Cardiac muscle cell (in vitro differentiated cells and primary cell): ENCODE data around the gene POU6F2. TPM values are rescaled to one million over a fixed set of nuclear protein-coding genes. Genes with fewer than 3 reads are reported as not detected.

Source experiments
- DNase-seq, 2 donors: peaks; one replicate each; pipeline versions ENCODE4 v3.0.0 to v3.0.0-alpha.2; 2010 to 2017; ENCODE audit warnings: low read depth in 1 of 2, low spot score in 1 of 2
- H3K27ac ChIP-seq: fragments of 200-600 bp; sonication (generic); 2 replicates; pipeline ENCODE4 v1.5.1; 2016
- H3K27me3 ChIP-seq: fragments of 200-600 bp; sonication (generic); 2 replicates; pipeline ENCODE4 v1.6.0; 2016; ENCODE audit warnings: control low read depth
- H3K36me3 ChIP-seq: fragments of 200-600 bp; sonication (generic); 2 replicates; pipeline ENCODE4 v1.5.1; 2016; ENCODE audit warnings: control low read depth
- H3K4me1 ChIP-seq: fragments of 200-600 bp; sonication (generic); 2 replicates; pipeline ENCODE4 v1.8.1; 2017; ENCODE audit warnings: low read depth, mild to moderate bottlenecking, mixed run types
- H3K4me3 ChIP-seq: fragments of 200-600 bp; sonication (generic); 2 replicates; pipeline ENCODE4 v1.5.1; 2016; ENCODE audit warnings: mild to moderate bottlenecking
- H3K9me3 ChIP-seq: fragments of 200-600 bp; sonication (generic); 2 replicates; pipeline ENCODE4 v1.5.1; 2017; ENCODE audit warnings: low read depth, mild to moderate bottlenecking, control low read depth
- CTCF ChIP-seq: IDR thresholded peaks from 2 replicates; pipeline ENCODE4 v1.5.1; 2012; ENCODE audit warnings: low read depth, mild to moderate bottlenecking, low read length
- polyA plus RNA-seq: library from polyadenylated mRNA; unstranded; fragments of >200 nt; fragmentation: Nextera tagmentation; extraction: Ambion mirVana; gene quantifications from 2 replicates; pipeline ENCODE4 v1.2.1, GENCODE V29; 2016
- total RNA-seq: library from RNA; depleted of rRNA; stranded (reverse); fragments of >200 nt; gene quantifications from 2 replicates; pipeline ENCODE4 v1.2.3, GENCODE V29; 2016

POU6F2 gene
- total and polyA plus RNA-seq, 2 experiments from 2014 or later, result 1.7 to 3.6 TPM

GRCh38 chr7:39128287-39128843 is 150.7 kb downstream of the POU6F2 start:
- no peak for TF ChIP-seq CTCF
- no peak overlapping the region for H3K27ac ChIP-seq
- H3K9me3 ChIP-seq, result no peaks in the 10 kb centered on the region
- H3K27me3 ChIP-seq, result no peaks in the 10 kb centered on the region
- H3K36me3 ChIP-seq, result no peaks in the 10 kb centered on the region
- DNase-seq, result no peak
- no peak overlapping the region for H3K4me3 ChIP-seq
- H3K4me1 ChIP-seq, result no peaks in the 10 kb centered on the region

GRCh38 chr7:39130274-39130673 is 152.6 kb downstream of the POU6F2 start:
- no peak overlapping the region for H3K4me3 ChIP-seq

GRCh38 chr7:39130857-39131526 is 153.3 kb downstream of the POU6F2 start:
- no peaks in the 10 kb centered on the region for H3K9me3 ChIP-seq
- no peaks in the 10 kb centered on the region for H3K27me3 ChIP-seq
- no peaks in the 10 kb centered on the region for H3K36me3 ChIP-seq
- H3K27ac ChIP-seq, result no peak overlapping the region
- H3K4me3 ChIP-seq, result no peak overlapping the region
- no peaks in the 10 kb centered on the region for H3K4me1 ChIP-seq
- no peak for TF ChIP-seq CTCF
- DNase-seq, result no peak

More at GRCh38 chr7:39130274-39130673, 152.6 kb downstream of the POU6F2 start:
- no peaks in the 10 kb centered on the region for H3K36me3 ChIP-seq
- DNase-seq, result no peak
- no peaks in the 10 kb centered on the region for H3K9me3 ChIP-seq
- no peaks in the 10 kb centered on the region for H3K27me3 ChIP-seq
- no peak overlapping the region for H3K27ac ChIP-seq
- H3K4me1 ChIP-seq, result no peaks in the 10 kb centered on the region
- TF ChIP-seq CTCF, result no peak

GRCh38 chr7:39132306-39132705 is 154.6 kb downstream of the POU6F2 start:
- no peaks in the 10 kb centered on the region for H3K4me1 ChIP-seq
- TF ChIP-seq CTCF, result no peak
- H3K27me3 ChIP-seq, result no peaks in the 10 kb centered on the region
- no peak for DNase-seq
- H3K27ac ChIP-seq, result no peak overlapping the region
- H3K9me3 ChIP-seq, result no peaks in the 10 kb centered on the region
- H3K36me3 ChIP-seq, result no peaks in the 10 kb centered on the region
- no peak overlapping the region for H3K4me3 ChIP-seq

GRCh38 chr7:39133088-39133487 is 155.4 kb downstream of the POU6F2 start:
- no peak overlapping the region for H3K4me3 ChIP-seq
- no peak for TF ChIP-seq CTCF
- no peaks in the 10 kb centered on the region for H3K9me3 ChIP-seq
- no peaks in the 10 kb centered on the region for H3K36me3 ChIP-seq
- H3K27ac ChIP-seq, result no peak overlapping the region
- H3K4me1 ChIP-seq, result no peaks in the 10 kb centered on the region
- H3K27me3 ChIP-seq, result no peaks in the 10 kb centered on the region
- no peak for DNase-seq
